ENCODE measurements around the gene ASXL3.

GRCh38 chr18:33699372-33699771 is 121.4 kb downstream of the ASXL3 start:
- TF ChIP-seq POLR2AphosphoS5 (IDR thresholded peaks at IDR 0.05; ENCODE audit: low read depth, low read length) = no peak
- no peak for TF ChIP-seq FOXP2 (optimal IDR thresholded peaks at IDR 0.05; ENCODE audit: borderline replicate concordance, extremely low read depth, extremely low read length, insufficient read depth)
- no peak for TF ChIP-seq TAF1 (IDR thresholded peaks at IDR 0.05; ENCODE audit: borderline replicate concordance, insufficient read depth, low read length)

Data from PFSK-1 (cell line).